NCI-H1105 (cell line): ENCODE measurements around the gene EHF.

ENCODE experiments used
- DNase-seq: peaks from one replicate; lab custom pipeline; 2025; lab: John Stamatoyannopoulos, UW

EHF gene

GRCh38 chr11:34644669-34645406, 23.9 kb downstream of the EHF start:
- DNase-seq = no peak

- DNase-seq = no peak
Observed at GRCh38 chr11:34646431-34646830, 25.5 kb downstream of the EHF start.

GRCh38 chr11:34647131-34647530, 26.2 kb downstream of the EHF start:
- DNase-seq = no peak

GRCh38 chr11:34647532-34647931, 26.6 kb downstream of the EHF start:
- no peak for DNase-seq

- no peak for DNase-seq
Observed at GRCh38 chr11:34648036-34648435, 27.1 kb downstream of the EHF start.

- no peak for DNase-seq
Observed at GRCh38 chr11:34649597-34649996, 28.7 kb downstream of the EHF start.

- DNase-seq = no peak
Observed at GRCh38 chr11:34650528-34650927, 29.6 kb downstream of the EHF start.

GRCh38 chr11:34651551-34651950, 30.7 kb downstream of the EHF start:
- no peak for DNase-seq

- no peak for DNase-seq
Observed at GRCh38 chr11:34652191-34652973, 31.5 kb downstream of the EHF start.

- DNase-seq = no peak
Observed at GRCh38 chr11:34653031-34653430, 32.1 kb downstream of the EHF start.

GRCh38 chr11:34653851-34654482, 33.1 kb downstream of the EHF start:
- no peak for DNase-seq

GRCh38 chr11:34654483-34655334, 33.8 kb downstream of the EHF start:
- DNase-seq = no peak

GRCh38 chr11:34655335-34656008, 34.6 kb downstream of the EHF start:
- no peak for DNase-seq

GRCh38 chr11:34656062-34656720, 35.3 kb downstream of the EHF start:
- DNase-seq = no peak

- DNase-seq = no peak
Observed at GRCh38 chr11:34658071-34659015, 37.5 kb downstream of the EHF start.

GRCh38 chr11:34659096-34659733, 38.3 kb downstream of the EHF start:
- no peak for DNase-seq

- no peak for DNase-seq
Observed at GRCh38 chr11:34665077-34665835, 44.4 kb downstream of the EHF start.

- DNase-seq = no peak
Observed at GRCh38 chr11:34667810-34668582, 47.1 kb downstream of the EHF start.
